ENCODE results near the gene SPAG6.

The SPAG6 gene

GRCh38 chr10:22438711-22439110 is 93.4 kb downstream of the SPAG6 start:
- no peak for DNase-seq (ENCODE audit: low read depth)
- peak overlapping the region; percentile 64 for H3K4me3 ChIP-seq (replicated peaks; ENCODE audit: low read depth, low read length)
- no peak for TF ChIP-seq CTCF (IDR thresholded peaks at IDR 0.05; ENCODE audit: low read length, missing control alignments)

- H3K4me3 ChIP-seq (replicated peaks; ENCODE audit: low read depth, low read length), result no peak overlapping the region
- no peak for TF ChIP-seq CTCF (IDR thresholded peaks at IDR 0.05; ENCODE audit: low read length, missing control alignments)
- DNase-seq (ENCODE audit: low read depth), result no peak
These were observed 96.8 kb downstream of the SPAG6 start for GRCh38 chr10:22442063-22442462.

GRCh38 chr10:22442468-22442867 is 97.2 kb downstream of the SPAG6 start:
- no peak overlapping the region for H3K4me3 ChIP-seq (replicated peaks; ENCODE audit: low read depth, low read length)
- no peak for DNase-seq (ENCODE audit: low read depth)
- no peak for TF ChIP-seq CTCF (IDR thresholded peaks at IDR 0.05; ENCODE audit: low read length, missing control alignments)

- H3K4me3 ChIP-seq (replicated peaks; ENCODE audit: low read depth, low read length), result no peak overlapping the region
- peak; percentile 29 for DNase-seq (ENCODE audit: low read depth)
- TF ChIP-seq CTCF (IDR thresholded peaks at IDR 0.05; ENCODE audit: low read length, missing control alignments), result no peak
These were observed 98.0 kb downstream of the SPAG6 start for GRCh38 chr10:22443175-22443901.

GRCh38 chr10:22444219-22444788 is 99.0 kb downstream of the SPAG6 start:
- DNase-seq (ENCODE audit: low read depth), result no peak
- no peak for TF ChIP-seq CTCF (IDR thresholded peaks at IDR 0.05; ENCODE audit: low read length, missing control alignments)

GRCh38 chr10:22445495-22445894 is 100.2 kb downstream of the SPAG6 start:
- H3K4me3 ChIP-seq (replicated peaks; ENCODE audit: low read depth, low read length), result no peak overlapping the region
- no peak for DNase-seq (ENCODE audit: low read depth)
- TF ChIP-seq CTCF (IDR thresholded peaks at IDR 0.05; ENCODE audit: low read length, missing control alignments), result no peak

More at GRCh38 chr10:22444219-22444788, 99.0 kb downstream of the SPAG6 start:
- no peak overlapping the region for H3K4me3 ChIP-seq (replicated peaks; ENCODE audit: low read depth, low read length)

- no peak for TF ChIP-seq CTCF (IDR thresholded peaks at IDR 0.05; ENCODE audit: low read length, missing control alignments)
- no peak for DNase-seq (ENCODE audit: low read depth)
- no peak overlapping the region for H3K4me3 ChIP-seq (replicated peaks; ENCODE audit: low read depth, low read length)
These were observed 101.8 kb downstream of the SPAG6 start for GRCh38 chr10:22447068-22447467.

All from fibroblast of pulmonary artery (primary cell).